Caki2 (cell line): ENCODE data around the gene PRKAR1A. TPM values are rescaled to one million over a fixed set of nuclear protein-coding genes. Genes with fewer than 3 reads are reported as not detected.

Source experiments
- DNase-seq: peaks from one replicate; pipeline ENCODE4 v3.0.0-alpha.2; 2015; ENCODE audit warnings: low read depth
- in situ Hi-C: cut with HindIII; loops from 2 replicates; pipeline ENCODE4 v1.10.0; 2016; ENCODE audit warnings: low sequenced_read_pairs, low pct_unique_long_range_greater_than_20kb, mixed read lengths
- total RNA-seq: library from RNA; depleted of rRNA; stranded (reverse); fragments of >200 nt; shearing (Covaris generic); gene quantifications from 2 replicates; pipeline ENCODE4 v1.2.3, GENCODE V29; 2014; ENCODE audit warnings: low replicate concordance; rRNA removed

The PRKAR1A gene
- total RNA-seq, 1 experiment from 2014 or later, result 127 TPM

- in situ Hi-C loops, result no loop called here
- no peak for DNase-seq
Measured at GRCh38 chr17:68588362-68588761, 76.1 kb downstream of the PRKAR1A start.

DNA sequence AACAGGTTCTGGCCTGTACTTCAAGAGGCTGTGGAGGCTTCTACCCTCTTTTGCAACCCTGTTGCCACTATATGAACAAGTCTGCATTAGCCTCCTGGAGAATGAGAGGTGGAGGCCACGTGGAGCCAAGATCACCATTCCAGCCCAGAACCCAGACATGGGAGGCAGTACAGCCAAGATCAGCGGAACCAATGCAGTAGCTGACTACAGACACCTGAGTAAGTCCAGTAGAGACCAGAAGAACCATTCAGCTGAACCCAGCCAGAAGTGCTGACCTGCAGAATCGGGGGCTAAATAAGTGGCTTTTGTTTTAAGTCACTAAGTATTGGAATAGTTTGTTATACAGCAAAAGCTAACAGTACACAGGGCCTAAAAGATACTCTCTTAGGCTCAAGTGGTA is 76.9 kb downstream of the PRKAR1A start:
- in situ Hi-C loops, result no loop called here

DNA sequence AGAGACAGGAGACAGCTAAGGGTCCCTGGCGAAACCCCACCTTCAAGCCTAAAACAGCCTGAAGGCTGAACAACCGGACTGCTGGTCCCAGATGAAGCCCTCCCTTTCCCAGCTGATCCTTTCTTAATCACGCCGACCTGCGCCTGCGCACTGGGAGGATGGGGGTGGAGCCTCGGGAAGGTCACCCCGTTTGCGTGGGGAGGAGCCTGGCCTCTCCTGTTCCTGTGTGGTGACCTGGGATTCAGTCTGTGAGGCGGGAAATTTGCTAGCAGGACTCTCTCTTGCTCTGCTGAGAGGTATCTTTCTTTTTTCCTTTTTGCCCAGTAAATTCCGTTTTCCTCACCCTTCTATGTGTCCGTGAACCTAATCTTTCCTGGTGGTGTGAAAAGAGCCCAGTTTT is 79.4 kb downstream of the PRKAR1A start:
- in situ Hi-C loops, result no loop called here
- DNase-seq, result no peak

More for the DNA sequence above, 76.9 kb downstream of the PRKAR1A start:
- no peak for DNase-seq

DNA sequence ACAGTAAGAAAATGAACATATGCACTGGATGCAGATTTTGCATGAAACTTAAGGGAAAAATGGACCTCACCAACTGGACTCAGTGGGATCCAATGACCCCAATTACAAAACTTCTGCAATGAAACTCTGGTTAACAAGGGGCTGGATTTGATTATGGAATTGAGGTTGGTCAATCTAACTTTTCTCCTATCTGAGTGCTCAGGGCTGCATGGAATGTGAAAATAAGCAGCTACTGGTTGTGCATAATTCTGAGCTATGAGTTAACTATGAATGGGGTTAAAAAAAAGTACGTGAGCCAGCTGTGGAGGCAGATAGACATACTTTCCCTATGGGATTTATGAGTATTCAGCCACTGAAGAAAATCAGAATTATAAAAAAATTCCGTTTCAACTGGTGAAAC is 79.8 kb downstream of the PRKAR1A start:
- in situ Hi-C loops, result no loop called here
- no peak for DNase-seq

DNA sequence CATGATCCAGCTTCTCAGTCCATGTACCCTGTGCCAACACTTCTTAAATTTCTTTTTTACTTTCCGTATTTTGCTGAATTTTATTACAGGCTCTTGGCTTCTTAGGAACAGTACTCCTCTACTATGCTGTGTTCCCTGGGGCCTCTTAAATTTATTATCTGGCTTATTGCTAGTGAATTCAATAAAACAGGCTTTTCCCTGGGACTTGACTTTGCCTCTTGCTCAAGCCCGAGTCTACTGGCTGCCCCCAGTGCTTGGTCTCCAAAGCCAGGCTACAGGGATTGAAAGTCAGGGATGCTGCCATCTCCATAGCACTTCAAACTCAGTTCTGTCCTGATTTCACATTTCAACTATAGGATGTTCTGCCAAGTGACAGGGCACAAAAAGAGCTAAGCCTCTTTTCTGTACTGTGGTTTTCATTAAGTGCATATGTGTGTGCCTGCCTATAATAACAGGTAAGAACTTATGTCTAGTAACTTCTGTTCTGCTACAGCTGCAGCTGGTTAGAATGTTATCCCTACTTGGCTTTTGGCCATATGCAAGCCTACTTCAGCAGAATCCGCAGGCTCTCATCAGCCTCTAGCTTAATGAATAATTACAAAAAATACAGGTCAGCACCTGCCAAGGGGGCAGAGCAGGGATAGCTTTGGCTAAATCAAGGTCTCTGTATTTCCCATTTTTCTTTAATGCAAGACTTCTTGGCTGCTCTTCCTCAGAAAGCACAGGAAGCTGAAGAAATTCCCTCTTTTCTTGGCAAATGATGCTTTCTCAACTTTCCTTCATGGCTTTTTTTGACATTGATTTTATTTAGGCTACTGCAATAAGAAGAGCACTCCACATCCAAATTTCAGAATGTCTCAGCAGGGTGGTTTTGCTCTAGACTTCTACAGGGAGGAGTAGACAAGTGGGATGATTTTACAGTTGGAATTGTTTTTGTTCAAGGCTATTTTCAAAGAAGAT is 80.7 kb downstream of the PRKAR1A start:
- in situ Hi-C loops, result no loop called here
- no peak for DNase-seq

DNA sequence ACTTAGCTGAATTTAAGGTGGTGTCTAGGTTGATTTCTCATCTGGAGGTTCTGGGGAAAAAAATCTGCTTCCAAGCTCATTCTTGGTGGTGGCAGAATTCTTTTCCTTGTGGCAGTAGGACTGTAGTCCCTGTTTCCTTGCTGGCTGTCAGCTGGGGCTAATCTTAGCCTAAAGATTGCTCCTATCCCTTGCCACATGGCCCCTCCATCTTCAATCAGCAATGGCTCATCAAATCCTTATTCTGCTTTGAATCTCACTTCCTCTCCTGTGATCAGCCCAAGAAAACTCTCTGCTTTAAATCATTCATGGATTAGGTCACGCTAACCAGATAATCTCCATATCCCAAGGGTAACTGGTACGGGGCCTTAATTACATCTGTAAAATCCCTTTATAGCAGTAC is 82.3 kb downstream of the PRKAR1A start:
- in situ Hi-C loops, result no loop called here
- DNase-seq, result no peak

DNA sequence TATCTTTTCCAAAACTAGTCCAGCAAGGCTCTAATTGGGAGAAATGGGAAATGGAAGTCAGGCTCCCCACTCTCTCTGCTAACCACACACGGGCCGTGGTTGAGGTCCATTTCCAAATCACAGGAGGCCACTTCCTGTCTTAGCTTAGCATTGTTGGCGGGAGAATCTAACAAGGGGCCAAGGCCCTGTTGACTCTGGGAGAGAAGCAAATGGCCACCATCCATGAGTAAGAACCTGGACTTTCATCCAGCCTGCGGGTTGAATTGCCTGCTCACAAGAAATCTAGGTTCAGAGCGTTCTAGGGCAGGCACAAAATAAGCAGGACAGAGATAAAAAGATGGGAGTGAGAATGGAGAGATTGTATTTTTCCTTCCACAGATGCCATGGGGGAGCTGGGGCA is 83.3 kb downstream of the PRKAR1A start:
- DNase-seq, result no peak
- in situ Hi-C loops, result no loop called here

- no peak for DNase-seq
- in situ Hi-C loops, result no loop called here
Measured at GRCh38 chr17:68595986-68596385, 83.8 kb downstream of the PRKAR1A start.

GRCh38 chr17:68596411-68596945 is 84.2 kb downstream of the PRKAR1A start:
- no peak for DNase-seq
- in situ Hi-C loops, result no loop called here

DNA sequence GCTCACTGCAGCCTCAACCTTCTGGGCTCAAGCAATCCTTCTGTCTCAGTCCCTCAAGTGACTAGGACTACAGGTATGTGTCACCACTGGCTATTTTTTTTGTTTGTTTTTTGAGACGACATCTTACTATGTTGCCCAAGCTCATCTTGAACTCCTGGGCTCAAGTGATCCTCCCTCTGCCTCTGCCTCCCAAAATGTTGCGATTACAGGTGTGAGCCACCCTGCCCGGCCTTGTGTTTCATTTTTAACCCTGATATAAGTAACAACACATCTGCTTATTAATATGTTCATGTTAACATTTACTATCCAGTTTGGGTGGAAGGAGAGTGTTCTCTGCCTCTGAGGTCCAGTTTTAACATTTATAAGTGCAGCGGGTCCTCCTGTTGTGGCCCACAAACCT is 85.8 kb downstream of the PRKAR1A start:
- in situ Hi-C loops, result no loop called here
- no peak for DNase-seq

- in situ Hi-C loops, result no loop called here
Measured at GRCh38 chr17:68598545-68598961, 86.3 kb downstream of the PRKAR1A start.

GRCh38 chr17:68599091-68599490 is 86.9 kb downstream of the PRKAR1A start:
- DNase-seq, result no peak
- in situ Hi-C loops, result no loop called here

More at GRCh38 chr17:68598545-68598961, 86.3 kb downstream of the PRKAR1A start:
- DNase-seq, result no peak

DNA sequence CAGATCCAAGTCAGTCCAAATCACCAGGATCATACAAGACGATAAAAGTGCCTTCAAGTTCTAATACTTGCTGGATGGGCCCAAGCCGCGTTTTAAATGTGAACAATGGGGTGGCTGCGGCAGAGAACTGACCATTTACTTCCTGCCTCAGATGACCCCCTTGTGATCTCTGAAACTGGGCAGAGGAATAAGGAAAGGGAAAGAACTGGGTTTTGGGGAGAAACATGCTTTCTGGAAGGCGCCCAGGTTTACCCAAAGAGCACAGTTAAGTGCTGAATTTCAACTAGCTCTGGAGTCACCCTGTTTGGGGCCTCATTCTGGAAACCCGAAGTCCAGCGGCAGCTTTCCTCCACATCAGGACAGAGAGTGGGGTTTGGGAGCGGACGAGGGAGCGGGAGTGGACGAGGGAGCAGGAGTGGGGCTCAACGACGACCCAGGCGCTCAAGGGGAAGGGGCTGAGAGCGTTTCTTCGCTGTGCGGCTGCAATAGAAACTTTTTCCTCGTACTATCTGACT is 87.4 kb downstream of the PRKAR1A start:
- in situ Hi-C loops, result no loop called here
- no peak for DNase-seq

GRCh38 chr17:68600067-68600930 is 88.1 kb downstream of the PRKAR1A start:
- DNase-seq, result no peak
- in situ Hi-C loops, result no loop called here

Other genes with a start within 250 kb of the PRKAR1A start
- gene SLC16A6, start 221.3 kb upstream of the PRKAR1A start, total RNA-seq, result 0.43 TPM in 1 of 2 replicates, not detected in the other
- gene ARSG, start 220.9 kb upstream of the PRKAR1A start, total RNA-seq, result 0.41 and 1.3 TPM in 2 replicates
- gene WIPI1, start 54.9 kb upstream of the PRKAR1A start, total RNA-seq, result 29.7 and 33.6 TPM in 2 replicates
- gene FAM20A, start 88.9 kb downstream of the PRKAR1A start, total RNA-seq, result not detected in 2 replicates